Ishikawa (cell line): ENCODE data around the gene AIM2.

ENCODE experiments used
- CEBPB ChIP-seq: IDR thresholded peaks from 2 replicates; pipeline ENCODE4 v1.6.1; 2012
- FOXM1 ChIP-seq: IDR thresholded peaks from 2 replicates; pipeline ENCODE4 v1.6.1; 2012; ENCODE audit warnings: low read depth, borderline replicate concordance
- RAD21 ChIP-seq: IDR thresholded peaks from 2 replicates; pipeline ENCODE4 v1.6.1; 2012; ENCODE audit warnings: low read depth
- TCF12 ChIP-seq: IDR thresholded peaks from 2 replicates; pipeline ENCODE4 v1.6.1; 2012; ENCODE audit warnings: low read depth
- YY1 ChIP-seq: IDR thresholded peaks from 2 replicates; pipeline ENCODE4 v1.6.1; 2012; ENCODE audit warnings: low read depth
- ZBTB7A ChIP-seq: IDR thresholded peaks from 2 replicates; pipeline ENCODE4 v1.6.1; 2012; ENCODE audit warnings: low read depth
- TF ChIP-seq, protein P1 (sequence below): IDR thresholded peaks from 2 replicates; pipeline ENCODE4 v1.6.1; 2012; ENCODE audit warnings: low read depth, mild to moderate bottlenecking

DNA sequence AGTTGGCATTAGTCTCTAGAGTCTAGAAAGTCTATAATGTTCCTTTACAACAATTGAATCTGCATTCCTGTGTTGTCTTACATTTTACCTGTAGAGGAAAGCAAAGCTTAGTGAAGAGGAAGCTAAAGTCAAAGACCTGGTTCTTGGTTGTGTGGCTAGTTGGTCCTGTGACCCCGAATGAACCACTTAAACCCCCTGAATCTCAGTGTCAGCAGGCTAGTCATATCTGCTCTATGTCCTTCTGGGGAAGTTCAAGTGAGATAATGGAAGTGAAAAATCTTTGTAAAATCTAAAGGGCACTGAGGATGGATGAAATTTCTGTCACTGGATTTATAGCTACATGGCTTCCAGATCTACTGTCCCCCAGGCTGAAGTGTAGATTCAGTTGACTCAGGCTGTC is 24.0 kb upstream of the AIM2 start:
- TF ChIP-seq YY1 (no peak), CEBPB (no peak), FOXM1 (no peak), TCF12 (no peak), RAD21 (no peak), ZBTB7A (no peak)
- TF ChIP-seq, protein P1, sequence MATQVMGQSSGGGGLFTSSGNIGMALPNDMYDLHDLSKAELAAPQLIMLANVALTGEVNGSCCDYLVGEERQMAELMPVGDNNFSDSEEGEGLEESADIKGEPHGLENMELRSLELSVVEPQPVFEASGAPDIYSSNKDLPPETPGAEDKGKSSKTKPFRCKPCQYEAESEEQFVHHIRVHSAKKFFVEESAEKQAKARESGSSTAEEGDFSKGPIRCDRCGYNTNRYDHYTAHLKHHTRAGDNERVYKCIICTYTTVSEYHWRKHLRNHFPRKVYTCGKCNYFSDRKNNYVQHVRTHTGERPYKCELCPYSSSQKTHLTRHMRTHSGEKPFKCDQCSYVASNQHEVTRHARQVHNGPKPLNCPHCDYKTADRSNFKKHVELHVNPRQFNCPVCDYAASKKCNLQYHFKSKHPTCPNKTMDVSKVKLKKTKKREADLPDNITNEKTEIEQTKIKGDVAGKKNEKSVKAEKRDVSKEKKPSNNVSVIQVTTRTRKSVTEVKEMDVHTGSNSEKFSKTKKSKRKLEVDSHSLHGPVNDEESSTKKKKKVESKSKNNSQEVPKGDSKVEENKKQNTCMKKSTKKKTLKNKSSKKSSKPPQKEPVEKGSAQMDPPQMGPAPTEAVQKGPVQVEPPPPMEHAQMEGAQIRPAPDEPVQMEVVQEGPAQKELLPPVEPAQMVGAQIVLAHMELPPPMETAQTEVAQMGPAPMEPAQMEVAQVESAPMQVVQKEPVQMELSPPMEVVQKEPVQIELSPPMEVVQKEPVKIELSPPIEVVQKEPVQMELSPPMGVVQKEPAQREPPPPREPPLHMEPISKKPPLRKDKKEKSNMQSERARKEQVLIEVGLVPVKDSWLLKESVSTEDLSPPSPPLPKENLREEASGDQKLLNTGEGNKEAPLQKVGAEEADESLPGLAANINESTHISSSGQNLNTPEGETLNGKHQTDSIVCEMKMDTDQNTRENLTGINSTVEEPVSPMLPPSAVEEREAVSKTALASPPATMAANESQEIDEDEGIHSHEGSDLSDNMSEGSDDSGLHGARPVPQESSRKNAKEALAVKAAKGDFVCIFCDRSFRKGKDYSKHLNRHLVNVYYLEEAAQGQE: no peak
